Smooth muscle cell of bladder (primary cell): ENCODE measurements around the gene MAP3K6. TPM values are rescaled to one million over a fixed set of nuclear protein-coding genes. Genes with fewer than 3 reads are reported as not detected.

Source experiments
- total RNA-seq: library from RNA; depleted of rRNA; stranded (reverse); fragments of >200 nt; gene quantifications from 2 replicates; pipeline ENCODE4 v1.2.3, GENCODE V29; 2014

Gene MAP3K6
- 8.7 and 13.0 TPM in 2 replicates for total RNA-seq

GRCh38 chr1:27366411-27367159 is at the start of gene MAP3K6:
MAP3K6 (minus strand) TSS chr1:27366961; CDS start chr1:27366597, 364 bp downstream.

GRCh38 chr1:27392096-27392777 is 25.5 kb upstream of the MAP3K6 start, which contains the start of gene GPR3:
GPR3 (plus strand) TSS chr1:27392622; CDS start chr1:27393799, 1,177 bp downstream.

GRCh38 chr1:27383039-27383605 is 16.4 kb upstream of the MAP3K6 start, which contains the start of gene CD164L2:
CD164L2 (minus strand) TSS chr1:27383333; CDS start chr1:27383239, 94 bp downstream.

GRCh38 chr1:27374362-27375086 is 7.8 kb upstream of the MAP3K6 start, which contains the start of gene FCN3:
FCN3 (minus strand) TSS chr1:27374824; CDS start chr1:27374818, 6 bp downstream.

GRCh38 chr1:27341525-27342252 is 25.1 kb downstream of the MAP3K6 start, which contains the start of gene SYTL1:
SYTL1 (plus strand) TSS chr1:27342022; CDS start chr1:27345335, 3,313 bp downstream.

GRCh38 chr1:27321813-27322568 is 44.8 kb downstream of the MAP3K6 start, which contains the start of gene TMEM222:
TMEM222 (plus strand) TSS chr1:27322163; CDS start chr1:27322198, 35 bp downstream.

Other genes with a start within 250 kb of the MAP3K6 start
- 3.4 and 5.0 TPM in 2 replicates for gene SLC9A1, start 211.8 kb downstream of the MAP3K6 start, total RNA-seq
- gene WDTC1, start 132.3 kb downstream of the MAP3K6 start, total RNA-seq, result 14.6 and 19.9 TPM in 2 replicates
- gene TMEM222, start 44.8 kb downstream of the MAP3K6 start, total RNA-seq, result 22.9 and 23.5 TPM in 2 replicates
- gene SYTL1, start 24.9 kb downstream of the MAP3K6 start, total RNA-seq, result 0.14 and 0.18 TPM in 2 replicates
- gene FCN3, start 7.9 kb upstream of the MAP3K6 start, total RNA-seq, result not detected in 2 replicates
- gene CD164L2, start 16.4 kb upstream of the MAP3K6 start, total RNA-seq, result not detected in 2 replicates
- 0.09 and 0.14 TPM in 2 replicates for gene GPR3, start 25.7 kb upstream of the MAP3K6 start, total RNA-seq
- 10.0 and 12.9 TPM in 2 replicates for gene WASF2, start 123.2 kb upstream of the MAP3K6 start, total RNA-seq
- 2.1 and 5.5 TPM in 2 replicates for gene AHDC1, start 237.2 kb upstream of the MAP3K6 start, total RNA-seq